Stimulated activated CD4-positive, alpha-beta T cell treated with anti-CD3 and anti-CD28 coated beads, TNF-alpha, amount 100 ng/mL, for 4 hours (primary cell): ENCODE data around the gene ATXN1.
"Not testable (repeated sequence)": the region's sequence is repeated elsewhere in the genome, so short reads cannot be mapped to it uniquely, and the experiment has no call there.

Experiments
- DNase-seq, 3 experiments: peaks; one replicate each; pipeline ENCODE4 v3.0.0-alpha.2; 2020; ENCODE audit warnings: low read depth in 3 of 3

ATXN1 gene

DNA sequence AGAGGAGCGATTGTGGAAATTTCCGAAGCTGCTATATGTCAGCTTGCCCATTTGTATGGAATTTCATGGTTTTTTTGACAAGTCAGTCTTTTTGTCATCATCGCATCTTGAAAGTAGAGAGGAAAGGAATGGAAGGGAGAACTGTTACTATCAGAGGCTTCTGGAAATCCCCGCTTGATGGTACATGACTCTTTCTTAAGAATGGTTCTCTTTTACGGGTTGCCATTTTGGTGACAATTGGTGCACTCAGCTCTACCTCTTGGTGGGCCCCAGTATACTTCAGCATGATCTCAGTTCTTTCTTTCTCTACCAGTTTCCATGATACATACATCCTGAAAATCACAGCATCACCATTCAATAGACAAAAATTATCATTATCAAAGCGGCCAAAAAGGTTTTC, 146.0 kb downstream of the ATXN1 start:
- not testable (repeated sequence) for DNase-seq

GRCh38 chr6:16614143-16614542, 147.1 kb downstream of the ATXN1 start:
- DNase-seq, result not testable (repeated sequence)

DNA sequence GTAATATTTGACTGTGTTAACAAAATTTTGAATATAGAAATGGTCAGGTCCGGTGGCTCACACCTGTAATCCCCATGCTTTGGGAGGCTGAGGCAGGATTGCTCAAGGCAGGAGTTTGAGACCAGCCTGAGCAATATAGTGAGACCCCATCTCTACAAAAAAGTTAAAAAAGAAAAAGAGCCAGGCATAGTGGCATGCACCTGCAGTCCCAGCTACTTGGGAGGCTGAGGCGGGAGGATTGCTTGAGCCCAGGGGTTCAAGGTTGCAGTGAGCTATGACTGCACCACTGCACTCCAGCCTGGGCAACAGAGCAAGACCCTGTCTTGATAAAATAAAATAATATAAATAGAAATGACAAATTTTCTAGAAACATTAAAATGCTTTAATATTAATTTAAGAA, 147.8 kb downstream of the ATXN1 start:
- DNase-seq, result not testable (repeated sequence)

- DNase-seq, result no peak
These were observed 152.8 kb downstream of the ATXN1 start for GRCh38 chr6:16608444-16608843.

DNA sequence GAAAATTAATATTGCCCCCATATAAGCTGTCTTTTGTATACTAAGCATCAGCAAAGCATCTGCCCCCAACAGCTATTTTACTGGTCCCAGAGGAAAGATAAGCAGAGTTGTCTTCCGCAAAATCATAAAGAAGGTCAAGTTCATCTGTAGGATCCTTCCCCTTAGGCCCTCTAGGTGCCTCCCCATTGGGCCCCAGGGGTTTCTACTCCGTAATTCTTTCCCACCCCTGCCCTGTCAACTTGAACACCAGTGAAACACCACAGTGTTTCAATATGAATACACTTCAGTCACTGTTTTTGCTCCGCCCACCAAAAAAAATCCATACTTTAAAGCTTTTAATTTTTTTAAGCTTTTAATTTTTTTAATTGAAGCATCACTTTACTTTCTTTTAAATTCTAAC, 159.2 kb downstream of the ATXN1 start:
- no peak for DNase-seq

- no peak for DNase-seq
These were observed 160.6 kb downstream of the ATXN1 start for GRCh38 chr6:16600701-16601100.

DNA sequence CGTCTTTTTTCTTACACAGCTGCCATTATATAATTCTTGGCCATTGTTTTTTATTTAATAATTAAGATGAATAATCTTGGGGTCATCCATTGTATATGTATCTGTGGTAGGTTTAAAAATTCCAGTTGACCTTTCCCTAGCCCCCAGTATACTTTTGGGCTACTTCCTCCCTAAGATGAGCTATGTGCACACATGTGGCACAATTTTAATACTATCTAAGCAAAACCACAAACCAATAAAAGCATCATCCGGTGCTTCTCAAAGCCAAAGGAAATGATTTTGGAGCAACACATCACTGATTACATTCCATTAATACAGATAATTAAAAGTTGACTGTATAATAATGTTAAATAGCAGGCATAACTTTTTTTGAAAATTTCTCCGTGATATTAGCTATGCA, 161.2 kb downstream of the ATXN1 start:
- DNase-seq, result no peak

DNA sequence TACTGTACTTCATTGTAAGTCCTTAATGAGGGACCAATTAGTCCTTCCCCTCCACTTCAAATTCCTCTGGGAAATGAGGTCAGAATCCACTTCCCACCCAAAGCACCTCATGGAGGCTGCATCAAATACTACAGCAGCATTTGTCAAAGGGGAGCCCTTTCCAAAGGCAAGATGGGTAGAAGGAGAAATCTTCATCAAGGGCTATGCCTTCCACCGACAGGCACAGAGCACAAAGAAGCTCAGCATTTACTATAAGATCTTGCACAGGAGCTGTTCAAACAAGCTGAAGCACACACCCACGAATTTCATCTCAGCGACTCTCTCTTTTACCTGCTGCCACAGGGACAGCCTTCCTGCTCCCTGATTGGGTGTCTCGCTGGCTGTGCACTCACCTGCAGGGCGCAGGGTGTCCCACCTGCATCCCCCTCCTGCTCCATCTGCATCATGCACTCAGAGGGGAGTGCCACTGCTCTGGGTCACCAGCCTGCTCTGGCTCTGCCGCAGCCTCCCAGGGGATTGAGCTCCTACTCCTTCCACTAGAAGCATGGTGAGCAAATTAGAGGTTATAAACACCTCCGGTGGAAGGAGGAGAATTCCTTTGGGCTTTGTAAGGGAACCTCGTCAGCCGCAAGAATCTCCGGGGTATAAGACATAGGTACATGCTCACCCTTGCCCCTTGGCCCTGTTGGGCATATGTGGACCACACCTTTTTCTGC, 164.5 kb downstream of the ATXN1 start:
- DNase-seq, result no peak

DNA sequence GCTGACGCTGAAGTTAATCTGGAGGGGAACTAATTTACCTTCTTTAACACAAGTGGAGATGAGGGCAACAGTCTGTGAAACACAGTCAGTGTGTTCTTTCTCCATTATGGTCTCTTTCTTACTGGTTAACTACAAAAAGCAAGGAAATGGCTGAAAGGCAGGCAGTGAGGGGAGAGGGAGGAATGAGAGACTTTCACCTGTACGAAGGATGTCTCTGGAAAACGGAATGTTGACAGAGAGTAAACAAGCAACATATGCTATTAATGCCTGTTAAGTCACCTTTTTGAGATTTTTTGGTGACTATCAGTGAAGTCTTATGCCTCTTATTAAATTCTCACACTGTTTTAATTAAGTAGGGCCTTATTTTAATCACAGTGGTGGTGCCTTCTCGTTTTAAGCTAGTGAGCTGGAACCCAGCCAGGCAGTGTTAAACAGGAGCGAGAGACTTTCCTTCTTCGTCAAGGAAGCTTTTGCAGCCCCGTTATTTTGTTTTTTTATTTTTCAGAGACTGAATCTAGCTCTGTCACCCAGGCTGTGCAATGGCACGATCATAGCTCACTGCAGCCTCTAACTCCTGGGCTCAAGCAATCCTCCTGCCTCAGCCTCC, 165.6 kb downstream of the ATXN1 start:
- DNase-seq, result no peak

DNA sequence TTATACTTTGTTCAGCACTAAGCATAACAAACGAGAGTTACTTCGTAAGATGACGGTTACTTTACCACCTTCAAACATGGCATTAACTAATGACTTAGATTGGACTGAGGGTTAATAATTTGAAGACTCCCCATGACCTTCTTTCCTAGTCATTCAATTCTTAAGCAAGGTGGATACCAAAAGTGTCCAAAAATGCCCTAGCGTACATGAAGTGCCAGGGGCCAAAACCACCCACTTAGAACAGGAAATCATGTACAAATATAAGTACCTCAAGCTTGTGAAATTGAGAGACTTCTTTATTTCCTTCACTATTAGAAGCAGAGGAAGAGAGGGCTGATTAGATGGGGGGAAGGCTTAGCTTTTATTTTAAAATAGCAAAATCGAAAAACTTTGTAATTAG, 166.4 kb downstream of the ATXN1 start:
- no peak for DNase-seq

GRCh38 chr6:16592223-16592911, 168.9 kb downstream of the ATXN1 start:
- no peak for DNase-seq

- no peak for DNase-seq
These were observed 169.7 kb downstream of the ATXN1 start for GRCh38 chr6:16591396-16592222.

DNA sequence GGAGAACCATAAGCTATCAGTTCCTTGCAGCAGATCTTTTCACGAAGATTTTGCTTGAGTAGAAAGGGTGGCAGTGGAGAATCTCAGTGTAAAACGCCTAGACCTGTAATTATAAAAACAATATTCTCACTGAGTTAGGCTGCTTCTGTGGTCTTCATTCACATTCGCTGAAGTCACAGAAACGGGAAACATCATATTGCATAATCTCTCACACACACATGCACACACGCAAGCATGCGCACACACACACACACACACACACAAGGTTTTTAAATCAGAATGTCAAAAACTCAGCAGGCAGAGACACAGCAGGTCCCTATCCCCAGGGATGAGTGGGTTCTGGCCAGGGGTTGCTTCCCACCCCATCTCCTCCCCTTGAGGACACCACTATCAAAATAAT, 175.5 kb downstream of the ATXN1 start:
- DNase-seq, result no peak

- no peak for DNase-seq
These were observed 178.0 kb downstream of the ATXN1 start for GRCh38 chr6:16583144-16583762.

DNA sequence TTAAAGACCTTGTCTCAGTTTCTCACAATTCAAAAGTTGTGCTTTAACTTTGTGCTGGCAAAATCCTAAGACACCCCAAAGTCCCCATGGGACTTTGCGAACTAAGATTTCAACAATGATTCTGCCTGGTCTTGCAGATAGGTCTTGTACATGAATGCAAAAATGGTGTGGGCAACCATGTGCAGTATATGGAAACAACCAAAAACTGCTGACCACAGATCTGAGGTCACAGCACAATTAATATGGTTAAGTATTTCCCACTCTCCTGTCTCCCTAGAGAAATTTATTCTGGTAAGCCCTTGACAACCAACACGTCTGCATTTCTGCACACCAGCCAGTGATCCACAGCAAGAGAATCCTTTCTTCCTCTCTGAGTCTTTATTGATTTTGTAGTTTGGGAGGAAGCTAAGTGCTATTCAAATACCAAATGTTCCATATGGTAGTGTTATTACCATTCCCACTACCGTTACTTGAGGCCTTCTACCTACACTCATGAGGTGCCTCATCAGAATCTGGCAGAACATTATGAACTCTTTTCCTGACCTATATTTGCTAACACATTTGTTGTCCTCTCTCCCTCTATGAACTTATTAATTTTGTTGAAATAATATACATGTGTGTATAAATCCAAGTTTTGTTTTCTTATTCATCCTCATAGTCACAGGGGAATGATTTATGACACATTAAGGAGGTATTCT, 178.7 kb downstream of the ATXN1 start:
- DNase-seq, result no peak

GRCh38 chr6:16578695-16579285, 182.5 kb downstream of the ATXN1 start:
- no peak for DNase-seq

DNA sequence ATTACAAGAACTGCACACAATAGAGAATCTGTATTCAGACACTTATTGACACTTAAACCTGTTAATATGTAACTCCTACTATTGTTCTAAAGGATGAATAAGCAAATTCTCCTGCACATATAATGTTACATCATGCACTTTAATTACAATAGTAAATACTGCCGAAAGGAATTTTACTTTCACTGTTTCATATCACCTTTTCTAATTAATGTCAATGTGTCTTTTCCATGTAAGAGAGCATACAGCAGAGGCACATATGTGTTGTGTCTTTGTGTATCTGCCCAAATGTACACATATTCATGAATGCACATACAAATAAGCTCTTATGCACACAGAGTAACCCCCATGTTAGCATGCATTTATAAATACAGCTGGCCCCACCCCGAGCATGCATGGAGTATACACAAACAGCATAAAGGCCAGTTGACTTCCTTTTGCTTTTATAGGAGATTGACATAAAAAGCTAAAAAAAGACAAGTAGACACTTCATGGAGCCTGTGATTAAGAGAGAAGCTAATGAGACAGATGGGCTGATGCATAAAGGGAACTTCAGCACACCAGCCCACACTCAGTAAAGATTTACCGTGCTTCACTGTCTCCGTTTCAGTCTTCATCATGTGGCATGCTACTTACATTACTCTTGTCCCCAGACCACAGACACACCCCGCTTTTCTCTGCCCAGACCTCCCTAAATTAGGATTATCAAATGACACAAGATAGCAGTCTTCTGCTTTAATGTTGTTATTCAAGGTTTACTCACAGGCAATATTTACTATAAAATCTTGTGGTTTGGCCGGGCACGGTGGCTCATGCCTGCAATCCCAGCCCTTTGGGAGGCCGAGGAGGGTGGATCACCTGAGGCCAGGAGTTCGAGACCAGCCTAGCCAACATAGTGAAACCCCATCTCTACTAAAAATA, 184.6 kb downstream of the ATXN1 start:
- no peak for DNase-seq

- DNase-seq, result no peak
These were observed 185.6 kb downstream of the ATXN1 start for GRCh38 chr6:16575655-16576054.

GRCh38 chr6:16572943-16573342, 188.3 kb downstream of the ATXN1 start:
- no peak for DNase-seq

- DNase-seq, result no peak
These were observed 188.9 kb downstream of the ATXN1 start for GRCh38 chr6:16572317-16572716.
